B cell (primary cell): ENCODE data around the gene KMT2C. TPM values are rescaled to one million over a fixed set of nuclear protein-coding genes. Genes with fewer than 3 reads are reported as not detected.
A peak's percentile ranks its signal among the peaks of the same experiment; 100 is the strongest.

Source experiments
- ATAC-seq: fragments of 200-7000 bp; cut with Tn5 transposase; one replicate; pipeline ENCODE4 v1.10.0; 2021; ENCODE audit warnings: low read depth, mild to moderate bottlenecking, moderate number of reproducible peaks, moderate library complexity
- CTCF ChIA-PET: fragments of 350-600 bp; sonication (Branson Sonifier 250); formaldehyde crosslinking; loops from one replicate; lab custom pipeline; 2021; ENCODE audit warnings: antibody characterized with exemption, inconsistent platforms; lab: Charles Lee
- POLR2A ChIA-PET: fragments of 350-600 bp; sonication (Branson Sonifier 250); formaldehyde crosslinking; loops from one replicate; lab custom pipeline; 2021; ENCODE audit warnings: antibody characterized with exemption; lab: Charles Lee
- DNase-seq: peaks from one replicate; pipeline ENCODE4 v3.0.0; 2013
- H2AFZ ChIP-seq: 2 replicates; pipeline ENCODE4 v1.6.1; 2012; ENCODE audit warnings: mild to moderate bottlenecking, low read depth, low read length; ENCODE audit not compliant: insufficient read depth, poor library complexity, severe bottlenecking
- H3K27ac ChIP-seq, 2 donors: 1 replicate in 1 of 2; 2 replicates in 1 of 2; pipeline ENCODE4 v1.5.1; 2012 to 2013; ENCODE audit warnings: low read length in 2 of 2, mild to moderate bottlenecking in 2 of 2, moderate library complexity in 1 of 2
- H3K27me3 ChIP-seq, 4 experiments: fragments of 200-600 bp in 1 of 4; sonication (generic) in 1 of 4; replicated peaks in 1 of 4; 1 replicate in 2 of 4; 2 replicates in 2 of 4; pipeline versions ENCODE4 v1.6.1 to v1.7.0; 2013 to 2016; ENCODE audit warnings: low read length in 3 of 4, mild to moderate bottlenecking in 2 of 4, mixed read lengths in 1 of 4, moderate library complexity in 1 of 4; ENCODE audit not compliant: insufficient read depth in 4 of 4, control insufficient read depth in 3 of 4; ENCODE audit errors: control extremely low read depth in 1 of 4
- H3K36me3 ChIP-seq, 2 experiments: replicated peaks in 1 of 2; 1 replicate in 1 of 2; 2 replicates in 1 of 2; pipeline versions ENCODE4 v1.6.1 to v1.7.1; 2013; ENCODE audit warnings: low read length in 1 of 2; ENCODE audit not compliant: insufficient read depth in 2 of 2, control insufficient read depth in 1 of 2; ENCODE audit errors: control extremely low read depth in 1 of 2, extremely low read depth in 1 of 2
- H3K4me1 ChIP-seq, 2 donors: fragments of 200-600 bp in 1 of 2; sonication (generic) in 1 of 2; 1 replicate in 1 of 2; 2 replicates in 1 of 2; pipeline versions ENCODE4 v1.5.1 to v1.6.1; 2013 to 2017; ENCODE audit warnings: low read length in 2 of 2; ENCODE audit not compliant: control insufficient read depth in 2 of 2, insufficient read depth in 2 of 2
- H3K4me2 ChIP-seq: replicated peaks from 2 replicates; pipeline ENCODE3; 2012; ENCODE audit warnings: mild to moderate bottlenecking, low read depth, low read length; ENCODE audit not compliant: poor library complexity, severe bottlenecking
- H3K4me3 ChIP-seq, 5 experiments: fragments of 200-600 bp in 1 of 5; sonication (generic) in 1 of 5; 1 replicate in 3 of 5; 2 replicates in 2 of 5; pipeline versions ENCODE4 v1.5.1 to v1.7.0; 2011 to 2016; ENCODE audit warnings: low read length in 4 of 5, mild to moderate bottlenecking in 4 of 5, low read depth in 2 of 5, control low read depth in 1 of 5, moderate library complexity in 1 of 5; ENCODE audit not compliant: insufficient read depth in 1 of 5; ENCODE audit errors: control extremely low read depth in 1 of 5, extremely low read depth in 1 of 5
- H3K79me2 ChIP-seq: fragments of 200-600 bp; sonication (generic); one replicate; pipeline ENCODE4 v1.6.0; 2016; ENCODE audit warnings: low read length; ENCODE audit not compliant: control insufficient read depth, insufficient read depth
- H3K9ac ChIP-seq: fragments of 200-600 bp; sonication (generic); 2 replicates; pipeline ENCODE4 v1.6.1; 2017; ENCODE audit warnings: mild to moderate bottlenecking, low read length, moderate library complexity
- H3K9me3 ChIP-seq, 3 donors: one replicate each; pipeline versions ENCODE4 v1.6.1 to v1.7.1; 2013; ENCODE audit warnings: low read length in 2 of 3; ENCODE audit not compliant: control insufficient read depth in 2 of 3, insufficient read depth in 1 of 3; ENCODE audit errors: control extremely low read depth in 1 of 3
- H4K20me1 ChIP-seq: 2 replicates; pipeline ENCODE4 v1.6.0; 2012; ENCODE audit warnings: mild to moderate bottlenecking, low read length; ENCODE audit not compliant: insufficient read depth, control insufficient read depth, poor library complexity, severe bottlenecking
- H3K27ac Mint-ChIP-seq: one replicate; pipeline ENCODE4 v1.8.0; 2021; ENCODE audit warnings: mixed read lengths
- H3K27me3 Mint-ChIP-seq: one replicate; pipeline ENCODE4 v1.8.0; 2021; ENCODE audit warnings: mixed read lengths
- H3K4me1 Mint-ChIP-seq: one replicate; pipeline ENCODE4 v1.8.0; 2021; ENCODE audit warnings: mixed read lengths
- H3K4me3 Mint-ChIP-seq: one replicate; pipeline ENCODE4 v1.8.0; 2021; ENCODE audit warnings: mixed read lengths
- H3K9me3 Mint-ChIP-seq: one replicate; pipeline ENCODE4 v1.8.0; 2022; ENCODE audit warnings: mixed read lengths; ENCODE audit not compliant: insufficient read depth
- EZH2 ChIP-seq: IDR thresholded peaks from 2 replicates; pipeline ENCODE4 v1.6.1; 2012; ENCODE audit warnings: borderline replicate concordance, low read depth, mild to moderate bottlenecking, moderate library complexity, low read length; ENCODE audit not compliant: insufficient read depth, poor library complexity, severe bottlenecking
- WGBS: methylation state at CpG from one replicate; pipeline ENCODE4 v1.1.5; 2013; ENCODE audit warnings: missing lambda C conversion rate; ENCODE audit not compliant: insufficient coverage; 5-methylcytosine and 5-hydroxymethylcytosine counted together
- intact Hi-C: fragments of 100-400 bp; cut with micrococcal nuclease; formaldehyde crosslinking; loops from one replicate; pipeline ENCODE4 v1.10.0; 2022
- polyA plus RNA-seq: library from polyadenylated mRNA; depleted of rRNA; stranded (reverse); fragments of >200 nt; gene quantifications from 2 replicates; pipeline ENCODE4 v1.2.3, GENCODE V29; 2012
- total RNA-seq, 2 donors: library from RNA; stranded (reverse); fragments of 120-200 nt in 1 of 2; gene quantifications; 1 replicate in 1 of 2; 2 replicates in 1 of 2; pipeline versions ENCODE4 v1.2.3 to v1.2.4, GENCODE V29; 2013 to 2022
- TF ChIP-seq, protein P1 (sequence below): fragments of 200-600 bp; IDR thresholded peaks from one replicate; pipeline ENCODE4 v1.8.0; 2022; ENCODE audit warnings: antibody characterized with exemption, mild to moderate bottlenecking

KMT2C gene
- total and polyA plus RNA-seq, 2 donors (not counting 1 experiment from before 2014, with no cell fraction given), result 14.9 to 171 TPM

DNA sequence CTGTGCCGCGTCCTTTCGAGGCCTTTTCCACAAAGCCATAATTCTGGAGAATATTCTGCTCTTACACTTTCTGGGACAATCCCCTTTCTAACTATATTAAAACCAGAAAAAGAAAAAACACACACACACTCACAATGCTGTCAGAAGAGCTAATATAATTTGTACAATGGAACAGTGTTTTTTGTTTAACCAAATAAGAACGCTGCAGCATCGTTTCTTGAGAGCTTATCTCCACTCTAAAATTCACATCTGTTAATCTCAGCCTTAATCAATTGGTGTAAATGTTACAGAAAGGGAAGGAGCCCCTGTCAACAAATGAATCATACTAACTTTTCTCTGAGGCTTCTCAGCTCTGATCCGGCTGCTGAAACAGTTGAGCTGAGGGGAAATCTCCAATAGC is 286.4 kb downstream of the KMT2C start:
- Mint-ChIP-seq H3K9me3 (no peaks in the 10 kb centered on the region), H3K4me3 (no peak overlapping the region), H3K27ac (no peak overlapping the region), H3K4me1 (peaks cover 3% of the 10 kb centered on the region), H3K27me3 (no peaks in the 10 kb centered on the region)
- H4K20me1 ChIP-seq, result peaks cover 5% of the 10 kb centered on the region
- ATAC-seq, result no peak
- no peaks in the 10 kb centered on the region for H3K79me2 ChIP-seq
- TF ChIP-seq, protein P1, sequence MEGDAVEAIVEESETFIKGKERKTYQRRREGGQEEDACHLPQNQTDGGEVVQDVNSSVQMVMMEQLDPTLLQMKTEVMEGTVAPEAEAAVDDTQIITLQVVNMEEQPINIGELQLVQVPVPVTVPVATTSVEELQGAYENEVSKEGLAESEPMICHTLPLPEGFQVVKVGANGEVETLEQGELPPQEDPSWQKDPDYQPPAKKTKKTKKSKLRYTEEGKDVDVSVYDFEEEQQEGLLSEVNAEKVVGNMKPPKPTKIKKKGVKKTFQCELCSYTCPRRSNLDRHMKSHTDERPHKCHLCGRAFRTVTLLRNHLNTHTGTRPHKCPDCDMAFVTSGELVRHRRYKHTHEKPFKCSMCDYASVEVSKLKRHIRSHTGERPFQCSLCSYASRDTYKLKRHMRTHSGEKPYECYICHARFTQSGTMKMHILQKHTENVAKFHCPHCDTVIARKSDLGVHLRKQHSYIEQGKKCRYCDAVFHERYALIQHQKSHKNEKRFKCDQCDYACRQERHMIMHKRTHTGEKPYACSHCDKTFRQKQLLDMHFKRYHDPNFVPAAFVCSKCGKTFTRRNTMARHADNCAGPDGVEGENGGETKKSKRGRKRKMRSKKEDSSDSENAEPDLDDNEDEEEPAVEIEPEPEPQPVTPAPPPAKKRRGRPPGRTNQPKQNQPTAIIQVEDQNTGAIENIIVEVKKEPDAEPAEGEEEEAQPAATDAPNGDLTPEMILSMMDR, result no peak
- TF ChIP-seq EZH2, result no peak
- no peak overlapping the region for H3K4me2 ChIP-seq
- ChIA-PET POLR2A (no interaction called here), CTCF (interaction anchor here (1.0 kb wide), 2 partner anchors 10 to 96 kb away, joined by 3 read pairs; no protein-coding TSS in a partner anchor)
- peaks cover 24 to 96% of the 10 kb centered on the region in 2 experiments for H3K36me3 ChIP-seq
- no peak overlapping the region for H3K9ac ChIP-seq
- no peak overlapping the region for H3K4me3 ChIP-seq
- no peak for DNase-seq
- no peak overlapping the region for H2AFZ ChIP-seq
- whole genome bisulfite sequencing, result 100% methylated on average over 3 of the region's 6 CpGs
- no peak overlapping the region for H3K27ac ChIP-seq
- no peaks in the 10 kb centered on the region for H3K27me3 ChIP-seq
- intact Hi-C loops, result no loop called here
- no peaks in the 10 kb centered on the region for H3K9me3 ChIP-seq
- H3K4me1 ChIP-seq, result no peaks in the 10 kb centered on the region

DNA sequence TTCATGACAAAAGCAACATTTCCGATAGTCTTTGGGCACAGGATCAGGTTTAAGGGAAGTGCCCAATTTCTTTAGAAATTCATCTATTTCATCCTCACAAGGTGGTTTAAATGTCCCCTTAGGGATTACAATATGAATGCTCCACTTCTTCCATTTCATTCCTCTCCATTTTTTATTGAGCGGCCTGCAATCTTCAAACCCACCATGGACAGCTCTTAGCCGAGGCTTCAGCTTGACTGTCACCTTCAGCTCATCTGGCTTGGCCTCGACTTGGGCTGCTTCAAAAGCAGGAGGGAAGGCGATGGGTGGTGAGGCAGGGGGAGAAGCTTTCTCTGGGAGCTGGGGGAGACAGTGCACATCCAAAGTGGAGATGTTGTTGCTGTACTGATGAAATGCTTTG is 287.1 kb downstream of the KMT2C start:
- peaks cover 5% of the 10 kb centered on the region for H4K20me1 ChIP-seq
- Mint-ChIP-seq H3K9me3 (no peaks in the 10 kb centered on the region), H3K27me3 (no peaks in the 10 kb centered on the region), H3K27ac (peak overlapping the region; percentile 1), H3K4me1 (peaks cover 3% of the 10 kb centered on the region), H3K4me3 (no peak overlapping the region)
- no peaks in the 10 kb centered on the region for H3K27me3 ChIP-seq
- H3K4me3 ChIP-seq, result no peak overlapping the region
- no peak overlapping the region for H3K27ac ChIP-seq
- TF ChIP-seq, protein P1, result no peak
- TF ChIP-seq EZH2, result no peak
- H2AFZ ChIP-seq, result no peak overlapping the region
- ChIA-PET CTCF (interaction anchor here (0.6 to 1.0 kb wide), 3 partner anchors 9 to 95 kb away, joined by 3 to 4 read pairs (median 3); no protein-coding TSS in a partner anchor), POLR2A (no interaction called here)
- DNase-seq (no peak), ATAC-seq (no peak)
- H3K4me1 ChIP-seq, result no peaks in the 10 kb centered on the region
- peaks cover 28 to 96% of the 10 kb centered on the region in 2 experiments for H3K36me3 ChIP-seq
- H3K4me2 ChIP-seq, result no peak overlapping the region
- H3K79me2 ChIP-seq, result no peaks in the 10 kb centered on the region
- no peaks in the 10 kb centered on the region for H3K9me3 ChIP-seq
- 100% methylated on average over 4 of the region's 5 CpGs for WGBS
- no peak overlapping the region for H3K9ac ChIP-seq
- intact Hi-C loops, result no loop called here
